Type B pancreatic cell (in vitro differentiated cells): ENCODE results near the gene FBXL12. TPM values are rescaled to one million over a fixed set of nuclear protein-coding genes. Genes with fewer than 3 reads are reported as not detected.

Source experiments
- DNase-seq: peaks from one replicate; pipeline ENCODE4 v3.0.0; 2021; ENCODE audit warnings: mixed read lengths; ENCODE audit not compliant: unreplicated experiment; ENCODE audit errors: extremely low spot score
- H3K27ac Mint-ChIP-seq: 2 replicates; pipeline ENCODE4 v1.8.0; 2021; ENCODE audit warnings: mild to moderate bottlenecking, mixed read lengths
- H3K27me3 Mint-ChIP-seq: 2 replicates; pipeline ENCODE4 v1.8.0; 2021; ENCODE audit warnings: mixed read lengths
- H3K36me3 Mint-ChIP-seq: 2 replicates; pipeline ENCODE4 v1.8.0; 2021; ENCODE audit warnings: mixed read lengths
- H3K4me1 Mint-ChIP-seq: one replicate; pipeline ENCODE4 v1.8.0; 2021; ENCODE audit warnings: mixed read lengths; ENCODE audit not compliant: unreplicated experiment
- H3K4me3 Mint-ChIP-seq: 2 replicates; pipeline ENCODE4 v1.8.0; 2021; ENCODE audit warnings: mild to moderate bottlenecking, mixed read lengths
- H3K9me3 Mint-ChIP-seq: 2 replicates; pipeline ENCODE4 v1.8.0; 2021; ENCODE audit warnings: mixed read lengths
- total RNA-seq: library from RNA; stranded (reverse); gene quantifications from 2 replicates; pipeline ENCODE4 v1.2.1, GENCODE V29; 2021; ENCODE audit warnings: low replicate concordance
- TF ChIP-seq, protein P1 (sequence below): fragments of 200-600 bp; sonication (generic); conservative IDR thresholded peaks from 2 replicates; pipeline ENCODE4 v1.5.0; 2021; ENCODE audit warnings: antibody characterized with exemption, mild to moderate bottlenecking

FBXL12 gene
- total RNA-seq, 1 donor from 2014 or later, result 27.8 TPM

DNA sequence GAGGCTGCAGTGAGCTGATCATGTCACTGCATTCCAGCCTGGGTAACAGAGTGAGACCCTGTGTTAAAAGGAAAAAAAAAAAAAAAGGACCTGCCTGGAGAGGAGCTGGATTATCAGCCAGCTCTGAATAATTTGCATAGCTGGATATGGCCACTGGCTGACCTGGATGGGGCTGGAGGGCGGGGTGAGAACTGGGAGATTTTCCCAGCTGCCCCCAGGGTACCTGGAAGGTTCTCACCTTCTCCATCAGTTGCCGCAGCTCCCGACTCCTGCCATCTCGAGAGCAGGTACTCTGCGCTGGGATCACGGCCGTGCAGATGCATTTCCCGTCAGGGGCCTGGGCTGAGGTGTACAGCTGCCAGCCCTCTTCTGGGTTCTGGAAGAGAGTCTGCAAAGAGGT, 41.5 kb upstream of the FBXL12 start:
- H3K36me3 Mint-ChIP-seq, result peaks cover 8% of the 10 kb centered on the region
- no peaks in the 10 kb centered on the region for H3K4me1 Mint-ChIP-seq
- no peaks in the 10 kb centered on the region for H3K27me3 Mint-ChIP-seq
- DNase-seq, result no peak
- TF ChIP-seq, protein P1, sequence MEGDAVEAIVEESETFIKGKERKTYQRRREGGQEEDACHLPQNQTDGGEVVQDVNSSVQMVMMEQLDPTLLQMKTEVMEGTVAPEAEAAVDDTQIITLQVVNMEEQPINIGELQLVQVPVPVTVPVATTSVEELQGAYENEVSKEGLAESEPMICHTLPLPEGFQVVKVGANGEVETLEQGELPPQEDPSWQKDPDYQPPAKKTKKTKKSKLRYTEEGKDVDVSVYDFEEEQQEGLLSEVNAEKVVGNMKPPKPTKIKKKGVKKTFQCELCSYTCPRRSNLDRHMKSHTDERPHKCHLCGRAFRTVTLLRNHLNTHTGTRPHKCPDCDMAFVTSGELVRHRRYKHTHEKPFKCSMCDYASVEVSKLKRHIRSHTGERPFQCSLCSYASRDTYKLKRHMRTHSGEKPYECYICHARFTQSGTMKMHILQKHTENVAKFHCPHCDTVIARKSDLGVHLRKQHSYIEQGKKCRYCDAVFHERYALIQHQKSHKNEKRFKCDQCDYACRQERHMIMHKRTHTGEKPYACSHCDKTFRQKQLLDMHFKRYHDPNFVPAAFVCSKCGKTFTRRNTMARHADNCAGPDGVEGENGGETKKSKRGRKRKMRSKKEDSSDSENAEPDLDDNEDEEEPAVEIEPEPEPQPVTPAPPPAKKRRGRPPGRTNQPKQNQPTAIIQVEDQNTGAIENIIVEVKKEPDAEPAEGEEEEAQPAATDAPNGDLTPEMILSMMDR, result no peak
- no peak overlapping the region for H3K27ac Mint-ChIP-seq
- no peaks in the 10 kb centered on the region for H3K9me3 Mint-ChIP-seq
- H3K4me3 Mint-ChIP-seq, result no peak overlapping the region

- Mint-ChIP-seq H3K27ac (no peak overlapping the region), H3K4me1 (no peaks in the 10 kb centered on the region), H3K4me3 (no peak overlapping the region), H3K9me3 (no peaks in the 10 kb centered on the region), H3K27me3 (no peaks in the 10 kb centered on the region), H3K36me3 (peaks cover 14% of the 10 kb centered on the region)
- no peak for DNase-seq
- TF ChIP-seq, protein P1, result no peak
Measured at GRCh38 chr19:9858766-9859165, 39.9 kb upstream of the FBXL12 start.

DNA sequence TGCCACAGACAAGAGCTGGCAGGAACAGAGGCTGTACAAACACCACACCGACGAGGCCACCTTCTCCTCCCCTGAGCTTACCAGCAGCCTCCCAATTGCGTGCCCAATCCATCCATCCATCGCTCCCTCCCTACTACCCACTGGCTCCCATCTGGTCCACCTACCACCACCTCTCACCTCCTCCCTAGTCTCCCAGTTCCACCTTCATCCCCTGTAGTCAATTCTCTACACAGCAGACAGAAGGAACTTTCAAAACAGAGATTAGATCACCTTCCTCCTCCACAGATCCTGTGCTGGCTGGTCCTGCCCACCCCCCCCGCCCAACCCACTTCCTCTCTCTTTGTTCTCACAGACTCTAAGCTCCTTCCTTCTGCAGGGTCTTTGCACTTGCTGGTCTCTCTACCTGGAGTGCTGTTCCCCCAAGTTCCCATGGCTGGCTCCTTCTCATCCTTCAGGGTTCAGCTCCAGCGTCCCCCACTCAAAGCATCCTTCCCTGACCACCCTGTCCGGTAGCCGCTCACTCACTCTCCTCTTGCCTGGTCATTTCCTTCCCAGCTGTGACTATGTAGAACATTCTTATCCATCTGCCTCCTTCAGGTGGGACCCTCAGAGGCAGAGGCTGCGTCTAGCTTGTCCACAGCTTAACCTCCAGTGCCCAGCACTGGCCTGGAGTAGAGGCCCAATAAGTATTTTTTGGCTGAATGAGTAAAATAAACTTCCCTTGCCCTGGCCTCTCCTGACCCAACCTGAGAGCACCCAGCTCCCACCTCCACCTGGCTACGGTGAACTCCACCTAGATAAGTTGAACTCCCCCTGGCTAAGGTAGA, 39.3 kb upstream of the FBXL12 start:
- H3K36me3 Mint-ChIP-seq, result peaks cover 16% of the 10 kb centered on the region
- no peak for DNase-seq
- TF ChIP-seq, protein P1, result no peak
- H3K27me3 Mint-ChIP-seq, result no peaks in the 10 kb centered on the region
- H3K4me3 Mint-ChIP-seq, result no peak overlapping the region
- H3K4me1 Mint-ChIP-seq, result no peaks in the 10 kb centered on the region
- H3K27ac Mint-ChIP-seq, result no peak overlapping the region
- no peaks in the 10 kb centered on the region for H3K9me3 Mint-ChIP-seq

DNA sequence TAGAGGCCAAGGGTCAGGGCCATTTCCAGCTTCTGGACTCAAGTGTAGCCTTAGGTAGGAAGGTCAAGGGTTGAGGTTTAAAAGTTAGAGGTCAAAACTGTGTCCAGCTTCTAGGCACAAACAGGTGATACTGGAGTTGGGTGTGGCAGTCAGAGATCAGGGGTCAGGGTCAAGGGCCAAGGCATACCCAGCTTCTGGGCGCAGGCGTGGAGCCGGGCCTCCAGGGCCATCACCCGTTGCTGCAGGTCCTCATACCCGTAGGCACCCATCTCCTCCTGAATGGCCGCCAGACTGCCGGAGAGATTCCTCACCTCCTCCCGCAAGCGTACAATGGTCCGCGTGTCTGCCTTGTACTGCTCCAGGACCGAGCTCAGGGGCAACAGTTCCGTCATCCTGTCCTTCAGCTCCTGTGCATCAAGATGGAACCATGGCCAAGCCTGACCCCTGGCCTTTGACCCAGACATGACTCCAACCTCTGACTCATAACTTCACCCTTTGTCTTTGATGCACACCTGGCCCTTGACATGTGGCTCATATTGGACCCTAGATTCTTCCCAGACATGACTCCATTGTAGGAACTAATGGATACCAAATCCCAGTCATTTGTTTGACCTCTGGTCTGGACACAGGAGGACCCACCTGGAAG, 38.3 kb upstream of the FBXL12 start:
- Mint-ChIP-seq H3K27me3 (no peaks in the 10 kb centered on the region), H3K36me3 (peaks cover 16% of the 10 kb centered on the region), H3K27ac (no peak overlapping the region), H3K4me3 (no peak overlapping the region), H3K4me1 (no peaks in the 10 kb centered on the region), H3K9me3 (no peaks in the 10 kb centered on the region)
- no peak for DNase-seq
- TF ChIP-seq, protein P1, result no peak

DNA sequence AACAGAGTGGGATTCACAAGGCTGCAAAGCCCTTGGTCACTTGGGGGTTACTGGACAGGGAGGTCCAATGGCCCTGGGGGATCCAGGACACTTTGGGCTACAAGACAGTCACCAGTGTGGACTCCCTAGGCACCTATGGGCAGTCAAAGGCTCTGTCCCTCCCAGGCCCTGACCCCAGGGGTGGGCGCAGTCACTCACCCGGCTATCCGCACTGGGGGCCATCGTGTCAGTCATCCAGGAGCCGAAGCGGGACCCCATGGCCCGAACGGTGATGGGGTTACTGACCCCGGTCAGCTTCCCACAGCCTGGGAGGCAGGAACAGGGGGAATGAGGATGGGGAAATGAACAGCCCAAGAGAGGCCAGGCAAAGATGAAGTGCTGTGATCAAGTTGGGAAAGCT, 37.7 kb upstream of the FBXL12 start:
- TF ChIP-seq, protein P1, result no peak
- no peak for DNase-seq
- Mint-ChIP-seq H3K4me3 (no peak overlapping the region), H3K4me1 (no peaks in the 10 kb centered on the region), H3K27me3 (no peaks in the 10 kb centered on the region), H3K27ac (no peak overlapping the region), H3K36me3 (peaks cover 16% of the 10 kb centered on the region), H3K9me3 (no peaks in the 10 kb centered on the region)
